Chondrocyte (in vitro differentiated cells): Measurements from ENCODE around the gene LRRC4B. TPM values are rescaled to one million over a fixed set of nuclear protein-coding genes. Genes with fewer than 3 reads are reported as not detected.

Experiments
- DNase-seq: peaks from one replicate; pipeline ENCODE4 v3.0.0; 2021; ENCODE audit warnings: mixed read lengths, low spot score
- H3K27ac Mint-ChIP-seq: one replicate; pipeline ENCODE4 v1.8.0; 2021; ENCODE audit warnings: mild to moderate bottlenecking, moderate library complexity, mixed read lengths; ENCODE audit not compliant: unreplicated experiment
- H3K27me3 Mint-ChIP-seq: 2 replicates; pipeline ENCODE4 v1.8.0; 2021; ENCODE audit warnings: low read depth, mixed read lengths
- H3K36me3 Mint-ChIP-seq: 2 replicates; pipeline ENCODE4 v1.8.0; 2021; ENCODE audit warnings: low read depth, mixed read lengths
- H3K4me1 Mint-ChIP-seq: 2 replicates; pipeline ENCODE4 v1.8.0; 2021; ENCODE audit warnings: low read depth, mild to moderate bottlenecking, mixed read lengths
- H3K4me3 Mint-ChIP-seq: one replicate; pipeline ENCODE4 v1.8.0; 2021; ENCODE audit warnings: mild to moderate bottlenecking, moderate library complexity, mixed read lengths; ENCODE audit not compliant: unreplicated experiment
- H3K9me3 Mint-ChIP-seq: 2 replicates; pipeline ENCODE4 v1.8.0; 2021; ENCODE audit warnings: low read depth, mixed read lengths
- CTCF ChIP-seq: fragments of 200-600 bp; sonication (generic); IDR thresholded peaks from 2 replicates; pipeline ENCODE4 v1.5.0; 2021; ENCODE audit warnings: antibody characterized with exemption, mild to moderate bottlenecking, moderate library complexity
- total RNA-seq: library from RNA; stranded (reverse); gene quantifications from 3 replicates; pipeline ENCODE4 v1.2.1, GENCODE V29; 2021

Gene LRRC4B
- total RNA-seq, 1 donor from 2014 or later, result 0.52 TPM

GRCh38 chr19:50518091-50519005 lies 49.9 kb downstream of the LRRC4B start:
- Mint-ChIP-seq H3K27ac (no peak overlapping the region), H3K27me3 (no peaks in the 10 kb centered on the region), H3K4me1 (no peaks in the 10 kb centered on the region), H3K4me3 (no peak overlapping the region), H3K9me3 (no peaks in the 10 kb centered on the region), H3K36me3 (no peaks in the 10 kb centered on the region)
- peak; percentile 94 for DNase-seq
- TF ChIP-seq CTCF, result peak; percentile 25

GRCh38 chr19:50517704-50518075 lies 50.5 kb downstream of the LRRC4B start:
- Mint-ChIP-seq H3K4me3 (no peak overlapping the region), H3K27ac (no peak overlapping the region), H3K27me3 (no peaks in the 10 kb centered on the region), H3K9me3 (no peaks in the 10 kb centered on the region), H3K36me3 (no peaks in the 10 kb centered on the region), H3K4me1 (no peaks in the 10 kb centered on the region)
- DNase-seq, result peak; percentile 86
- TF ChIP-seq CTCF, result no peak

GRCh38 chr19:50516964-50517703 lies 51.1 kb downstream of the LRRC4B start:
- Mint-ChIP-seq H3K27me3 (no peaks in the 10 kb centered on the region), H3K9me3 (no peaks in the 10 kb centered on the region), H3K27ac (no peak overlapping the region), H3K4me3 (no peak overlapping the region), H3K36me3 (no peaks in the 10 kb centered on the region), H3K4me1 (no peaks in the 10 kb centered on the region)
- DNase-seq, result peak; percentile 83
- no peak for TF ChIP-seq CTCF

- TF ChIP-seq CTCF, result no peak
- peak; percentile 43 for DNase-seq
- Mint-ChIP-seq H3K27me3 (no peaks in the 10 kb centered on the region), H3K4me1 (peaks cover 5% of the 10 kb centered on the region), H3K27ac (no peak overlapping the region), H3K4me3 (no peak overlapping the region), H3K9me3 (no peaks in the 10 kb centered on the region), H3K36me3 (no peaks in the 10 kb centered on the region)
Measured at GRCh38 chr19:50516456-50516855, 51.8 kb downstream of the LRRC4B start.

GRCh38 chr19:50515168-50515561 lies 53.1 kb downstream of the LRRC4B start:
- H3K36me3 Mint-ChIP-seq, result no peaks in the 10 kb centered on the region
- DNase-seq, result peak; percentile 52
- H3K27ac Mint-ChIP-seq, result no peak overlapping the region
- no peak overlapping the region for H3K4me3 Mint-ChIP-seq
- peaks cover 13% of the 10 kb centered on the region for H3K4me1 Mint-ChIP-seq
- TF ChIP-seq CTCF, result no peak
- H3K9me3 Mint-ChIP-seq, result no peaks in the 10 kb centered on the region
- no peaks in the 10 kb centered on the region for H3K27me3 Mint-ChIP-seq
